NCI-H460 (cell line): ENCODE results near the gene FAM118B. TPM values are rescaled to one million over a fixed set of nuclear protein-coding genes. Genes with fewer than 3 reads are reported as not detected.

Source experiments
- DNase-seq: peaks from one replicate; pipeline ENCODE4 v3.0.0-alpha.2; 2016; ENCODE audit warnings: low read depth; ENCODE audit errors: extremely low read depth
- polyA plus RNA-seq: library from polyadenylated mRNA; depleted of rRNA; stranded (reverse); fragments of >200 nt; gene quantifications from 2 replicates; pipeline ENCODE4 v1.2.3, GENCODE V29; 2014; cell fraction: nucleus; rRNA removed
- total RNA-seq: library from RNA; depleted of rRNA; stranded (reverse); fragments of >200 nt; shearing (Covaris generic); gene quantifications from 2 replicates; pipeline ENCODE4 v1.2.3, GENCODE V29; 2014; rRNA removed

The FAM118B gene
- 12.5 and 14.5 TPM in 2 replicates for total RNA-seq
- 21.2 and 21.4 TPM in 2 replicates for polyA plus RNA-seq

- peak; percentile 90 for DNase-seq
Measured at GRCh38 chr11:126211236-126212088, at the start of gene FAM118B, which contains the start of gene RPUSD4. TSS of gene FAM118B (plus strand) at chr11:126211782. CDS start at chr11:126235002, 23,220 bp downstream. TSS of gene RPUSD4 (minus strand) at chr11:126211650. CDS start at chr11:126211638, 12 bp downstream.

DNA sequence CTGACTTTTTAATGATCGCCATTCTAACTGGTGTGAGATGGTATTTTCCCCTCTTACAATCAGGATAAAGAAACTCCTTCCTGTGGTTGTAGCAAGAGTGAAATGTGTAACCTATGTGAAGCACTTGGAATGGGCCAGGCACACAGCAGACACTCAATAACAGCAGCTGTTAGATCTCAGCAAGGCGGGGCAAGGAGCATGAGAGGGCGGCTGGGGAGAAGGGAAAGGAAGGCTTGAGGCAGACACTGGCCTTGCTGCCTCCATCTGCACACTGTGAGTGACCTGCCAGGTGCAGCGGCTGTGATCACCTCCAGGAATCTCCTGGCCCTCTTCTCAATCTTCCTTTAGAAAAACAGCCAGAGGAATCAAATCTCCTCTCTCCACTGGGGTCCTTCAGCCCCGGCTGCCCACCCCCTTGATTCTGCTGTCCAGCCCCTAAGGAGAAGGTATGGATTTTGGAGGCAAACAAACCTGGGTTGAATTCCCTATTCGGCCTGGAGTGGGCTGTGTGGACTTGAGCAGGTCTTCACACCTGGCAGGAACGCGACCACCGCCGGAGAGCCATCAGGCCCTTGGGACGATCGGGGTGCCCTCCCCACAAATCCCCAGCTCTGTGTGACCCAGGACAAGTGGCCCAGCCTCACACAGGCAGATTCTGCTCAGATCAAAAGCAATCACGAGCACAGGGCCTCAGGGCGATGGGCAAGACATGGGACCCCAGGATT is 49.1 kb upstream of the FAM118B start:
- no peak for DNase-seq

GRCh38 chr11:126163074-126163700 is 48.4 kb upstream of the FAM118B start:
- no peak for DNase-seq

GRCh38 chr11:126163779-126164178 is 47.8 kb upstream of the FAM118B start:
- DNase-seq, result no peak

DNA sequence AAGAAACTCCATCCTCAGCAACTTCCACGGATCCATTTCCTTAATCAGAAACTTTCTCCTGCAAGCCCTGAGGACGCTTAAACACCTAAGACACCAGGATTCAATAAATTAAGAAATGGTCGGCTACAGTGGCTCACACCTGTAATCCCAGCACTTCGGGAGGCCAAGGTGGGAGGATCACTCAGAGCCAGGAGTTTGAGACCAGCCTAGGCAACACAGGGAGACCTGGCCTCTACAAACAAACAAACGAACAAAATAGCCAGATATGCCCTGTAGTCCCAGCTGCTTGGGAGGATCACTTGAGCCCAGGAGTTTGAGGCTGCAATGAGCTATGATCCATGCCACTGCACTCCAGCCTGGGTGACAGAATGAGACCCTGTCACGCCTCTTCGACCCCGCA is 46.8 kb upstream of the FAM118B start:
- DNase-seq, result no peak

GRCh38 chr11:126165311-126165720 is 46.3 kb upstream of the FAM118B start:
- no peak for DNase-seq

DNA sequence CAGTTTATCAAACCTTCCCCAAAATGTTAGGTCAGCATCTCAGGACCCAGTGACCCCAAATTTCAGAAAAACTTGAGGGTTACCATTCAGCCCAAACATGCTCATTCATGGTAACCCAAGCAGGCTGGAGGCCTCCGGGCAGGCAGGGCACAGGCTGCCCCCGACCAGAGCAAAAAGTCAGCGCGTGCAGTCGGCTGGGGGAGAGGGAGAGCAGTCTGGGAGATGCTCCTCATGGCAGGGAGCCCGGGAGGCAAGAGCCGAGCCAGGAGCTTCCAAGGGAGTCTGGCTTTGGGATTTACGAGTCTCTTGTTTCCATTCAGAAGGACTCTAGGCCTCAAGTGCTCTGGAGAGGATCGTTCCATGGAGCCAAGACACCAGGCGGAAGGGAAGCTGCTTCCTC is 45.8 kb upstream of the FAM118B start:
- DNase-seq, result no peak

GRCh38 chr11:126166413-126166812 is 45.2 kb upstream of the FAM118B start:
- no peak for DNase-seq

- no peak for DNase-seq
Measured at GRCh38 chr11:126167488-126167887, 44.1 kb upstream of the FAM118B start.

DNA sequence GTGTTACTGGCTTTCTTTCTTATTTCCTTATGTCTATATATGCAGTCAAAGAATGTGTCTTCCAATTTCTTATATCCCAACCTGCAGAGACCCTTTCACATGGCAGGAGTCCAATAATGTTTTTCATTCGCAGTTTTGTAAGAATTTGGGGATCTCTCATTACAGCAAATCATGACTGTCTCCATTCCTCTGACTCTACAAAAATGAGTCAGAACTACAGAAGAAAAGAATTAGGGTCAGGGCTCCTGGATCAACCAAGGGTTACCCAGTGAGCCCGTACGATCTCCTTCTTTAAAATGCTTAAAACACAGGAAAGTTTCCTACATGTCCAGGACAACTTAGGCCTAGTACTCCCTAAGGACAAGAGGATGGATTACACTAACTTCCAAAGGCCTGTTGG is 42.3 kb upstream of the FAM118B start:
- no peak for DNase-seq

DNA sequence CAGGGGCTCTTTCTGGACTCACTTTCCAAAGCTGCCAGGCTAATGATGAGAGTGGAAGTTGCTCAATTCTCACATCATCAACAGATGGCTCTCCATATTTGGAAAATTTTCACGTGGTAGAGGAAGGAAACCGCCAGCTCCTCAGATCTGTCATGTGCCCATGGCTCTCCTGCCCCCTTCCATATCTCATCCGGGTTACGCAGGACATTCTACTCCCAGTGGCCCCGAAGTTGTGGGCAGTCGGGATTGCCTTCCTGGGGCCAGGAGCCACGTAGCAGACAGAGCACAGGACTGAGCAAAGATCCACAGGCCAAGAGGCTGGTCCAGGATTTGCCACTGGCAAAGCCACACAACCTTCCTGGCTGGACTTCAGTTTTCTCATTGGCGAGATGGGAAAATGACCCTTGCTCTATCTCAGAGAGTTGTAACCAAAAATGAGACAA is 39.0 kb upstream of the FAM118B start:
- no peak for DNase-seq

- no peak for DNase-seq
Measured at GRCh38 chr11:126173257-126173656, 38.3 kb upstream of the FAM118B start.

GRCh38 chr11:126174816-126175215 is 36.8 kb upstream of the FAM118B start:
- no peak for DNase-seq

GRCh38 chr11:126175393-126175792 is 36.2 kb upstream of the FAM118B start:
- no peak for DNase-seq

GRCh38 chr11:126176853-126177470 is 34.6 kb upstream of the FAM118B start:
- no peak for DNase-seq

DNA sequence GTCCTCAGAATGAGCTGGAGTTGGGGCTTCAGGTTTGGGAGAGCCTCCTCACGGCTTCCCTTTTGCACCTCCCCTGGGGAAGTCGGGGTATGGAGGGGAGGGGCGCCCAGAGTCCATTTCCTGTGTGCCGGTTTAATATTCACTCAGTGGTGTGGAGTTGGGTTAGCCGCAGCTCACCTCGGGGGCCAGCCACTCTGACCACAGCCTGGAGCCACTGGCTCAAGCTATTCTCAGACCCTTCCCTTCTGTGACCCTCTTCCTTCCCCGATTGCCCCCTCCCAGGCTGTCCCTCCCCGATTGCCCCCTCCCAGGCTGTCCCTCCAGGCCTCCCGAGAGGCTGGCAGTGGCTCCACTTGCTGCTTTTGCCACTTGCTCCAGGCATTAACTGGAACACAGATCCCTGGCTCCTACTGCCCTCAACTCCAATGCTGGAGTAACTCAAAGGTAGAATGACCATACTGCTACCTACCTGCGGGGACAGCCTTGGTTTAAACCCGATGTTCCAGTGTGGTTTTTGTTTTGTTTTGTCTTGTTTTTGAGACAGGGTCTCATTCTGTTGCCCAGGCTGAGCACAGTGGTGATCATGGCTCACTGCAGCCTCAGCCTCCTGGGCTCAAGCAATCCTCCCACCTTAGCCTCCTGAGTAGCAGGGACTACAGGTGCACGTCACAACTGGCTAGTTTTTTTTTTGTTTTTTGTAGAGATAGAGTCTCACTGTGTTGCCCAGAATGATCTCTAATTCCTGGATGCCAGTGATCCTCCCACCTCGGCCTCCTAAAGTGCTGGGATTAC is 29.4 kb upstream of the FAM118B start:
- DNase-seq, result no peak

DNA sequence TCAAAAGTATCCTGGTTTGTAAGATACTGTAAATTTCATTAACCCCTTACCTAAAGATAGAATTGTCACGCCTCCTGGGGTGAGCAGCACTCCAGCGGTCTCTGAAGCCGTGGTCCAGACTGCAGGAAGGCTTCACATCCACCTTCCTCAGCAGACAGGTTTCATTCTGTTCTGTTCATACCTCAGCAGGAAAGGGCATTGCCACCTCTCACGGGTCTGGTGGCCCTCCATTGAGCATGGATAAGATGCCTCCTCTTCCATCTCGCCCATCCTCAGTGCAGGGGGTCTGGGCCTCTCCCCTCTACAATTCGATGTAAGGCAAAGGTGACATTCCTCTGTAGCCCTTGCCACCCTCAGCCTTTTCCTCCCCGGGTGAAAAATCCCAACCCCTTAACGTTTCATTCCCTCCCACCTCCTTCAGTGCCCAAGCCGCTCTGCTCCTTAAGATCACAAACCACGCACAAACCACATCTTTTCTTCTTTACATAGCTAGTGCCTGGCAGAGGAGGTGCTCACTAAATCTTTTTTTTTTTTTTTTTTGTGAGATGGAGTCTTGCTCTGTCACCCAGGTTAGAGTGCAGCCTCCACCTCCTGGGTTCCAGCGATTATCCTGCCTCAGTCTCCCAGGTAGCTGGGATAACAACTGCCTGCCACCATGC is 28.7 kb upstream of the FAM118B start:
- no peak for DNase-seq

DNA sequence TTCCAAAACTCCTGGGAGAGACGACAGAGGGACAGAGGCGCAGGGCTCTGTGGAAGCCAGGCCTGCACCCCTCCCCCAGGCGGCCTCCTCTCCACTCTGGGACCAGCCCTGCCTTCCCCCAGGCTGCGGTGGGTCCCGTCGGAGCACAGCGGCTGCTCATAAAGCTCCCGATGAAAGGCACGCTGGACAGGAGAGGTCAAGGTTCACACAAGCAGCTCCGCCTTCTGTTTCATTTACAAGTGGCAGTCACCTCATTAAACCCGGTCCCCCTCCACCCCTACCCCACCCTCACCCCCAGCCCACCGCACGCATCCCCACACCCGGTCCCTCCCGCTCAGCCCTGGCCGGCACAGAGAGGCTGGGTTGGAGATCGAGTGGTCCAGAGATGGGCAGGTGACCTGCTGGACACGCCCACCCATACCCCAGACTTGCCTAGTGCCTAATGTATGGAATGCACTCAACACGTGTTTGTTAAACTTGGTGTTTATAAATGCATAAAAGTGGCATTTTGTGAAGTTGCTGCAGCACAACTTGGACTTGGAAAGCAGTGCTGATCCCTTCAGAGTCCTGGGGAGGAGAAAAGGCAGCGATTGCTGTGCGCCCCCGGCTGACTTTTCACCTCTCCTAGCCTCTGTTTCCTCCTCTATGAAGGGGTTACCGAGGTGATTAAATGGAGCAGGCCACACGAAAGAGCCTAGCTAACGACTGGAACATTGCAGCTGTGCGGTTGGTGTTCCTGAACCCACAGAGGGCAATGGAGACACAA is 26.1 kb upstream of the FAM118B start:
- DNase-seq, result no peak
